ENCODE results near the gene TMEM125.

Gene TMEM125

GRCh38 chr1:43311521-43311920 is 41.7 kb downstream of the TMEM125 start:
- H3K4me3 ChIP-seq (ENCODE audit: low read length): no peak overlapping the region
- DNase-seq (ENCODE audit: low read depth): no peak
- no peak for TF ChIP-seq CTCF (conservative IDR thresholded peaks at IDR 0.05; ENCODE audit: low read depth, low read length)

- DNase-seq (ENCODE audit: low read depth): no peak
- no peak overlapping the region for H3K4me3 ChIP-seq (ENCODE audit: low read length)
- TF ChIP-seq CTCF (conservative IDR thresholded peaks at IDR 0.05; ENCODE audit: low read depth, low read length): no peak
Measured at GRCh38 chr1:43312212-43312623, 42.4 kb downstream of the TMEM125 start.

GRCh38 chr1:43312663-43313515 is 43.1 kb downstream of the TMEM125 start:
- no peak for DNase-seq (ENCODE audit: low read depth)
- no peak for TF ChIP-seq CTCF (conservative IDR thresholded peaks at IDR 0.05; ENCODE audit: low read depth, low read length)
- H3K4me3 ChIP-seq (ENCODE audit: low read length): no peak overlapping the region

GRCh38 chr1:43313771-43314170 is 44.0 kb downstream of the TMEM125 start:
- TF ChIP-seq CTCF (conservative IDR thresholded peaks at IDR 0.05; ENCODE audit: low read depth, low read length): no peak
- no peak overlapping the region for H3K4me3 ChIP-seq (ENCODE audit: low read length)
- no peak for DNase-seq (ENCODE audit: low read depth)

GRCh38 chr1:43314233-43314632 is 44.5 kb downstream of the TMEM125 start:
- no peak overlapping the region for H3K4me3 ChIP-seq (ENCODE audit: low read length)
- DNase-seq (ENCODE audit: low read depth): no peak
- TF ChIP-seq CTCF (conservative IDR thresholded peaks at IDR 0.05; ENCODE audit: low read depth, low read length): no peak

GRCh38 chr1:43315481-43315880 is 45.7 kb downstream of the TMEM125 start:
- no peak for TF ChIP-seq CTCF (conservative IDR thresholded peaks at IDR 0.05; ENCODE audit: low read depth, low read length)
- H3K4me3 ChIP-seq (ENCODE audit: low read length): no peak overlapping the region
- DNase-seq (ENCODE audit: low read depth): no peak
